Measurements from ENCODE around the gene RIMBP2.

DNA sequence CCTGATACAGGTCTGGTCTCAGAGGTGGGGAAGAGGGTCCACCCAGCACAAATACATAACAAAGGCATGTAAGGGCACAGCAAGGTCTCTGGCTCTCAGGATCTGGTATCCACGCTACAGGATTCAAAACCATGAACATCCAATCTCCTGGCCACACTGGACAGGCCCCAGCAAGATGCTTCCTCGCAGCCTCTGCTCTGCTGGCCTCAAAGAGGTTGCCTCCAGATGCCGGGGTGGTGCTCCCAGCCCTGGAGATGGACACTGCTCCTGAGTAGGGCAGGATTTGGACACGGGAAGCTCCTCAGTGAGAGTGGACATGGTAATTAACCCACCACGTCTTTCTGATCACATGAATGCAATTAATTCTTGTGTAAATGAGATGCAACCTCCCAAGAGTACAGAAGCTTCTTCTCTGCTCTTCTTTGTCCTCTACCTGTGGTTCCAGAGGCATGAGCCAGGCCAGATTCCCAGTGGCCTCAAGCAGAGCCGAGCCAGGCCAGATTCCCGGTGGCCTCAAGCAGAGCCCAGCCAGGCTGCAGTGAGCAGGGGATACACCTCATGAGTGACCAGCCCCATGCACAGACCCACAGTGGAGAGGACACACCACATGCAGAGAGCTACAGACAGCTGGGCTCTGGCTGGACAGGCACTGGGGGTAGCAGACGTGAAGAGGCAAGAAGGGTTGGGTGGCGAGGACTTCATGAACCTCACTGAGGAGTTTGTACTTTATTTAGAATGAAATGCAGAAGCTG lies 192.1 kb downstream of the RIMBP2 start:
- TF ChIP-seq, protein P1, sequence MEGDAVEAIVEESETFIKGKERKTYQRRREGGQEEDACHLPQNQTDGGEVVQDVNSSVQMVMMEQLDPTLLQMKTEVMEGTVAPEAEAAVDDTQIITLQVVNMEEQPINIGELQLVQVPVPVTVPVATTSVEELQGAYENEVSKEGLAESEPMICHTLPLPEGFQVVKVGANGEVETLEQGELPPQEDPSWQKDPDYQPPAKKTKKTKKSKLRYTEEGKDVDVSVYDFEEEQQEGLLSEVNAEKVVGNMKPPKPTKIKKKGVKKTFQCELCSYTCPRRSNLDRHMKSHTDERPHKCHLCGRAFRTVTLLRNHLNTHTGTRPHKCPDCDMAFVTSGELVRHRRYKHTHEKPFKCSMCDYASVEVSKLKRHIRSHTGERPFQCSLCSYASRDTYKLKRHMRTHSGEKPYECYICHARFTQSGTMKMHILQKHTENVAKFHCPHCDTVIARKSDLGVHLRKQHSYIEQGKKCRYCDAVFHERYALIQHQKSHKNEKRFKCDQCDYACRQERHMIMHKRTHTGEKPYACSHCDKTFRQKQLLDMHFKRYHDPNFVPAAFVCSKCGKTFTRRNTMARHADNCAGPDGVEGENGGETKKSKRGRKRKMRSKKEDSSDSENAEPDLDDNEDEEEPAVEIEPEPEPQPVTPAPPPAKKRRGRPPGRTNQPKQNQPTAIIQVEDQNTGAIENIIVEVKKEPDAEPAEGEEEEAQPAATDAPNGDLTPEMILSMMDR (IDR thresholded peaks at IDR 0.05; ENCODE audit: poor library complexity, severe bottlenecking), result no peak
- TF ChIP-seq MXI1 (conservative IDR thresholded peaks at IDR 0.05; ENCODE audit: poor library complexity, severe bottlenecking), result no peak
- no peak for TF ChIP-seq EP300 (conservative IDR thresholded peaks at IDR 0.05; ENCODE audit: poor library complexity, severe bottlenecking)
- TF ChIP-seq EZH2 (IDR thresholded peaks at IDR 0.05; ENCODE audit: borderline replicate concordance, insufficient read depth, low read length, poor library complexity, severe bottlenecking), result no peak
- TF ChIP-seq, protein P2, sequence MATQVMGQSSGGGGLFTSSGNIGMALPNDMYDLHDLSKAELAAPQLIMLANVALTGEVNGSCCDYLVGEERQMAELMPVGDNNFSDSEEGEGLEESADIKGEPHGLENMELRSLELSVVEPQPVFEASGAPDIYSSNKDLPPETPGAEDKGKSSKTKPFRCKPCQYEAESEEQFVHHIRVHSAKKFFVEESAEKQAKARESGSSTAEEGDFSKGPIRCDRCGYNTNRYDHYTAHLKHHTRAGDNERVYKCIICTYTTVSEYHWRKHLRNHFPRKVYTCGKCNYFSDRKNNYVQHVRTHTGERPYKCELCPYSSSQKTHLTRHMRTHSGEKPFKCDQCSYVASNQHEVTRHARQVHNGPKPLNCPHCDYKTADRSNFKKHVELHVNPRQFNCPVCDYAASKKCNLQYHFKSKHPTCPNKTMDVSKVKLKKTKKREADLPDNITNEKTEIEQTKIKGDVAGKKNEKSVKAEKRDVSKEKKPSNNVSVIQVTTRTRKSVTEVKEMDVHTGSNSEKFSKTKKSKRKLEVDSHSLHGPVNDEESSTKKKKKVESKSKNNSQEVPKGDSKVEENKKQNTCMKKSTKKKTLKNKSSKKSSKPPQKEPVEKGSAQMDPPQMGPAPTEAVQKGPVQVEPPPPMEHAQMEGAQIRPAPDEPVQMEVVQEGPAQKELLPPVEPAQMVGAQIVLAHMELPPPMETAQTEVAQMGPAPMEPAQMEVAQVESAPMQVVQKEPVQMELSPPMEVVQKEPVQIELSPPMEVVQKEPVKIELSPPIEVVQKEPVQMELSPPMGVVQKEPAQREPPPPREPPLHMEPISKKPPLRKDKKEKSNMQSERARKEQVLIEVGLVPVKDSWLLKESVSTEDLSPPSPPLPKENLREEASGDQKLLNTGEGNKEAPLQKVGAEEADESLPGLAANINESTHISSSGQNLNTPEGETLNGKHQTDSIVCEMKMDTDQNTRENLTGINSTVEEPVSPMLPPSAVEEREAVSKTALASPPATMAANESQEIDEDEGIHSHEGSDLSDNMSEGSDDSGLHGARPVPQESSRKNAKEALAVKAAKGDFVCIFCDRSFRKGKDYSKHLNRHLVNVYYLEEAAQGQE (IDR thresholded peaks at IDR 0.05; ENCODE audit: borderline replicate concordance), result no peak
- TF ChIP-seq TAF1 (IDR thresholded peaks at IDR 0.05; ENCODE audit: low read depth), result no peak

All from neural cell (in vitro differentiated cells).